Astrocyte (in vitro differentiated cells and primary cell): ENCODE results near the gene BMP10.

ENCODE experiments used
- EZH2 ChIP-seq: IDR thresholded peaks from 2 replicates; pipeline ENCODE4 v1.6.1; 2012; ENCODE audit warnings: mild to moderate bottlenecking, low read length, inconsistent platforms; ENCODE audit not compliant: insufficient read depth
- TF ChIP-seq, protein P1 (sequence below): IDR thresholded peaks from 2 replicates; pipeline ENCODE4 v1.5.1; 2011; ENCODE audit warnings: low read depth, mild to moderate bottlenecking, inconsistent platforms, low read length, moderate library complexity; ENCODE audit not compliant: insufficient read depth

DNA sequence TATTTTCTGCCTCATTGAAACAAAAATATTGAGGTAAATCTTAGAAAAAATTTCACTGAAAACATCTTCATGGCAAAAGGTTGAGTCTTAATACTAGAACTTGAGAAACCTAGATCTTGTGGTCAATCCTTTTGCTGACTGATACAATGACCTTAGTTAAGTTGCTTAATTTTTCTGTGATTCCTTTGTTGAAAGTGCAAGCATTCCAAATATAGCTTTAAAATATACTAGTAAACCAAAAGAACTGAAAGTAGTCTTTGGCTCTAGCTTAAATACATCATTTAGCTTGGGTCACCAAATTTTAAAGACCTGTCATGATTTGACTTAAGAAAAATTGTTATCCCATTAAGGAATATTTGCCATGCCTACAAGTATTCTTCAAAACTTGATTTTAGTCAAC lies 16.7 kb downstream of the BMP10 start:
- TF ChIP-seq, protein P1, sequence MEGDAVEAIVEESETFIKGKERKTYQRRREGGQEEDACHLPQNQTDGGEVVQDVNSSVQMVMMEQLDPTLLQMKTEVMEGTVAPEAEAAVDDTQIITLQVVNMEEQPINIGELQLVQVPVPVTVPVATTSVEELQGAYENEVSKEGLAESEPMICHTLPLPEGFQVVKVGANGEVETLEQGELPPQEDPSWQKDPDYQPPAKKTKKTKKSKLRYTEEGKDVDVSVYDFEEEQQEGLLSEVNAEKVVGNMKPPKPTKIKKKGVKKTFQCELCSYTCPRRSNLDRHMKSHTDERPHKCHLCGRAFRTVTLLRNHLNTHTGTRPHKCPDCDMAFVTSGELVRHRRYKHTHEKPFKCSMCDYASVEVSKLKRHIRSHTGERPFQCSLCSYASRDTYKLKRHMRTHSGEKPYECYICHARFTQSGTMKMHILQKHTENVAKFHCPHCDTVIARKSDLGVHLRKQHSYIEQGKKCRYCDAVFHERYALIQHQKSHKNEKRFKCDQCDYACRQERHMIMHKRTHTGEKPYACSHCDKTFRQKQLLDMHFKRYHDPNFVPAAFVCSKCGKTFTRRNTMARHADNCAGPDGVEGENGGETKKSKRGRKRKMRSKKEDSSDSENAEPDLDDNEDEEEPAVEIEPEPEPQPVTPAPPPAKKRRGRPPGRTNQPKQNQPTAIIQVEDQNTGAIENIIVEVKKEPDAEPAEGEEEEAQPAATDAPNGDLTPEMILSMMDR: no peak
- TF ChIP-seq EZH2: no peak
